Epidermal melanocyte (primary cell): ENCODE measurements around the gene NPC1.
"Not testable (repeated sequence)": the region's sequence is repeated elsewhere in the genome, so short reads cannot be mapped to it uniquely, and the experiment has no call there.

ENCODE experiments used
- DNase-seq: peaks from one replicate; pipeline ENCODE4 v3.0.0; 2011; ENCODE audit warnings: low spot score; ENCODE audit not compliant: insufficient read length

The NPC1 gene

GRCh38 chr18:23523429-23524212 is 62.7 kb downstream of the NPC1 start:
- no peak for DNase-seq

GRCh38 chr18:23521907-23522306 is 64.4 kb downstream of the NPC1 start:
- DNase-seq: no peak

- DNase-seq: no peak
Measured at GRCh38 chr18:23521271-23521670, 65.0 kb downstream of the NPC1 start.

DNA sequence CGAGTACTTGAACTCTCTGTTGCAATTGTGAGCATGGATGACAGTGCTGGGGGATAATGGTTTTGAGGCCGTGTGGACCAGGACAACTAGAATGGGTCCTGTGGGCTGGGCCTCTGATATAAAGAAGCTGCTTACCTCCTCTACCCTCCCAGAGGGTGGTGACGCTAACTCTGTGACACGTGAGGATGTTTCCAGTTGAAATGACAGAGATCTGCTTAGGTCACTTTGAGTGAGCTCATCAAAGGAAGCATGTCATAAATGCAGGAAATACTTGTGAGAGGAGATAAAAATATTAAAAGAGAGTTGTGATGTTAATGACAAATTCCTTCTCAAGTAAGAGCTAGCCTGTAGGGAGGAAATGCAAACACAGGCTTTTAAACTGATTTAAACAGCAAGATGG is 66.6 kb downstream of the NPC1 start:
- DNase-seq: no peak

- no peak for DNase-seq
Measured at GRCh38 chr18:23515911-23516546, 70.3 kb downstream of the NPC1 start.

DNA sequence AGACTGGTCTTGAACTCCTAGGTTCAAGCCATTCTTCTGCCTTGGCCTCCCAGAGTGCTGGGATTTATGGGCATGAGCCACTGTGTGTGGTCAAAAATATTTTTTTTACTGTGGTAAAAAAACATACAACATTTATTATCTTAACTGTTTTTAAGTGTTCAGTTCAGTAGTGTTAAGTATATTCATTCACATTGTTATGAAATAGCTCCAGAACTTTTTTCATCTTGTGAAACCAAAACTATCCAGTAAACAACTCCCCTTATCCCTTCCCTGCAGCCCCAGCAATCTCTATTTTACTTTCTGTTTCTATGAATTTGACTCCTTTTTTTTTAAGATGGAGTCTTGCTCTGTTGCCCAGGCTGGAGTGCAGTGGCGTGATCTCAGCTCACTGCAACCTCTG is 73.7 kb downstream of the NPC1 start:
- DNase-seq: no peak

GRCh38 chr18:23512216-23512615 is 74.1 kb downstream of the NPC1 start:
- DNase-seq: not testable (repeated sequence)

- DNase-seq: not testable (repeated sequence)
Measured at GRCh38 chr18:23510923-23511322, 75.4 kb downstream of the NPC1 start.

- no peak for DNase-seq
Measured at GRCh38 chr18:23506393-23506792, 79.9 kb downstream of the NPC1 start.

GRCh38 chr18:23504720-23505119 is 81.6 kb downstream of the NPC1 start:
- no peak for DNase-seq

GRCh38 chr18:23503963-23504344 is 82.4 kb downstream of the NPC1 start:
- no peak for DNase-seq

DNA sequence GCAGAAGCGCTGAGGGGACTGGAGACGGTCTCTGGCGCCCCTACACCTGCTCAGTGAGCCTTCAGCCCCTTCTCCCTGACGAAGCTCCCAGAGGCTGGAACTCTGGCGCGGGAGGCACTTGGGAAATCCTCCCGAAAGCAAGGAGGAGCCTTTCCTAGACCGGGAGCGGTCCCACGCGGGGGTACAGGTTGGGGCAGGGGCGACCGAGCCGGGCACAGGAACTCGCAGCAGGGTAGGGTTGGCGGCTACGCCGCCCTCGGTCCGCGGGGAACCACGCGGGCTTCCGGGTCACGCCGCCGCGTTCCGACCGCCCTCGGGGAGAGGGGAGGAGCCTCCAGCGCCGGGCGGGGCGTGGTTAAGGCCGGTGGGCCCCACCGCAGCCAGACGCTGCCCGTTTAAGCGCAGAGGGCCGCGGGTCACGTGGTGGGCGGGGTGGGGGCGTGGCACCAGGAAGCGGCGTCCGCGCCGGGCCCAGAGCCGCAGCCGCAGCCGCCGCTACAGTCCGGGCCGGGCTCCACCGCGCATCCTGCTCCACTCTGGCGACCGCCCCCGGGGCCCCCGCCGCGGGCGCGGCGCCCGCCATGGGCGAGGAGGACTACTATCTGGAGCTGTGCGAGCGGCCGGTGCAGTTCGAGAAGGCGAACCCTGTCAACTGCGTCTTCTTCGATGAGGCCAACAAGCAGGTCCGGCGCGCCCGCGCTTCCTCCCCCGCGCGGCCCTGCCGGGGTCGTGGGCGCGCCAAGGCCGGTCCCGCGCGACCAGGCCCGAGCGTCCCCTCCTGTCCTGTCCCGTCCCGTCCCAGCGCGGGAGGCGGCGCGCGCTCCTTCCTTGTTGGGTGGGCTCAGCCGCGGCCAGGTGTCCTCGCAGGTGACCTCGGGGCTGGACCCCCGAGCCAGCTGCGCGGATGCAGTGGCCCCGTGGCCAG is 83.0 kb downstream of the NPC1 start, which contains the start of gene RMC1:
Gene RMC1, plus strand, starts transcription at position 474 of the 925 bp plus-strand sequence. Its CDS starts 108 bp downstream, at position 582.
- DNase-seq: peak; percentile 59

GRCh38 chr18:23502516-23503037 is 83.7 kb downstream of the NPC1 start:
- DNase-seq: no peak

DNA sequence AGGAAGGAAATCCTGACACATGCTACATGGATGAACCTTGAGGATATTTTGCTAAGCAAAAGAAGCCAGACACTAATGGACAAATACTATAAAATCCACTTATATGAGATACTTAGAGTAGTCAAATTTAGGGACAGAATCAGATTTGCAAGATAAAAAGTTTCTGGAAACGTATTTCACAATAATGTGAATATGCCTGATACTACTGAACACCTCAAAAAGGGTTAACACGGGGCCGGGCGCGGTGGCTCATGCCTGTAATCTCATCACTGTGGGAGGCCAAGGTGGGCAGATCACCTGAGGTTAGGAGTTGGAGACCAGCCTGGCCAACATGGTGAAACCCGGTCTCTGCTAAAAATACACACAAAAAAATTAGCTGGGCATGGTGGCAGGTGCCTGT is 84.7 kb downstream of the NPC1 start:
- DNase-seq: no peak

- DNase-seq: no peak
Measured at GRCh38 chr18:23499291-23499781, 87.0 kb downstream of the NPC1 start.

GRCh38 chr18:23498877-23499276 is 87.4 kb downstream of the NPC1 start:
- peak; percentile 52 for DNase-seq

DNA sequence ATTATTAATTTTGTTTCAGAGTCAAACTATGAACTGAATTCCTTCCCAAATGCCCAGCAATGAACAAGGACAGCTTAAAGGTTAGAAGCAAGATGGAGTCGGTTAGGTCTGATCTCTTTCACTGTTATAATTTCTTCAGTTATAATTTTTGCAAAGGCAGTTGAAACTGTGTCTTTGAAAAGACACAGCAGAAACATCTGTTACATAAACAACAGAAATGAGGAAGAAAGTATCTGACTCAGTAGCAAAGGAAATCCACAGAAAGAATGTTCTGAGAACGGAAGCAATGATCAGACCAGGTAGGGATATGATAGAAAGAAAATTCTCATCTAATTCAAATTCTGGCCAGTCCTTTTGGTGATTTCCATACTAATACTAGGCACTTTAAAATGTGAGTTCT is 88.2 kb downstream of the NPC1 start:
- DNase-seq: no peak

DNA sequence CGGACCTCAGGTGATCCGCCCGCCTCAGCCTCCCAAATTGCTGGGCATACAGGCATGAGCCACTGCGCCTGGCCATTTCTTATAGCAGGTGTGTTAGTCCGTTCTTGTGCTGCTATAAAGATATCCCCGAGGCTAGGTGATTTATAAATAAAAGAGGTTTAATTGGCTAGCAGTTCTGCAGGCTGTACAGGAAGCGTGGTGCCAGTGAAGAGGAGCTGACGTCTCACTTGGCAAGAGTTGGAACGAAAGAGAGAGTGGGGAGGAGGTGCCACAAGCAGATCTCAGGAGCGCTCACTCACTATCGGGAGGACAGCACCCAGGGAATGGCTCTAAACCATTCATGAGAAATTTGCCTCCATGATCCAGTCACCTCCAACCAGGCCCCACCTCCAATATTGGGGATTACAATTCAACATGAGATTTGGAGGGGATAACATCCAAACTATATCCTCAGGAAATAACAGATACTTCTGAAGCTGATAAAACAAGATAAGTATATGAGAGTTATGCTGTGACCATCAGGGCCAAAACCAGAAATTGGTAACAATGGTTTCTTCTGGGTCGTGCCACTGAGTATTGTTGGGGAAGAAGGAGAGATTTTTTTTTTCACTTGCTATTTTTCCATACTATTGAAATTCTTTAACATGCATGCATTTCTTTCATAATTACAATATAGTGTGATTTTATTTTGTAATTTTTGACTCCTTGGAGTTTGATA is 90.4 kb downstream of the NPC1 start:
- DNase-seq: no peak

DNA sequence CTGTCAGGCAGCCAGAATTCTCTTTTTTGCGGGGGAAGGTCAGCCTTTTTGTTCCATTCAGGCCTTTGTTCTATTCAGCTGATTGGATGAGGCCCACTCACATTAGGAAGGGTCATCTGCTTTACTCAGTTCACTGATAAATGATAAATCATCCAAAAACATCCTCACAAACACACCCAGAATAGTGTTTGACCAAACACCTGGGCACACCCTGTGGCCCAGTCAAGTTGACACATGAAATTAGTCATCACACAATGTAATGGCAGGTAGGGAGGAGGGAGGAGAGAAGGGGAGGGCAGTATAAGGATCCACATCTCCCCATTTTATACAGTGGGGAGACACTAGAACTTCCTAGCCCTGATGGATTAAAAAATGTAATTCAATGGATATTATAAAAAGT is 91.3 kb downstream of the NPC1 start:
- DNase-seq: no peak

DNA sequence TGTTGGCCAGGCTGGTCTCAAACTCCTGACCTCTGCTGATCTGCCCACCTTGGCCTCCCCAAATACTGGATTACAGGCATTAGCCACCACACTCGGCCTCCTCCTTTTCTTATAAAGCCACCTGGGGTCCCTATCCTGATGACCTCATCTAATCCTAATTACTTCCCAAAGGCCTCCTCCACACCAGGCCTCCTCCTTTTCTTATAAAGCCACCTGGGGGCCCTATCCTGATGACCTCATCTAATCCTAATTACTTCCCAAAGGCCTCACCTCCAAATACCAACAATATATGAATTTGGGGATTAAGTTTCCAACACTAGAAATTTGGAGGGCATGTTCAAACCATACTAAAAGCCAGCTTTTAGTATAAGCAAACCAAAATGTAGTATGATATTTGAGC is 92.7 kb downstream of the NPC1 start:
- no peak for DNase-seq

DNA sequence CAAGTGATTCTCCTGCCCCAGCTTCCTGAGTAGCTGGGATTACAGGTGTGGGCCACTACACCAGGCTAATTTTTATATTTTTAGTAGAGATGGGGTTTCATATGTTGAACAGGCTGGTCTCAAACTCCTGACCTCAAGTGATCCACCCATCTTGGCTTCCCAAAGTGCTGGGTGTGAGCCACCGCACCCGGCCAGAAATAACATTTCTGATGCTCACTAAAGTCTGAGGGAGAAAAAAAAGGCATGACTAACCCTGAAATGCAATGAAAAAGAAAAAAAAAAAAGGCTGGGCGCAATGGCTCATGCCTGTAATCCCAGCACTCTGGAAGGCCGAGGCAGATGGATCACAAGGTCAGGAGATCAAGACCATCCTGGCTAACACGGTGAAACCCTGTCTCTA is 96.7 kb downstream of the NPC1 start:
- DNase-seq: not testable (repeated sequence)
